Natural killer cell treated with Interleukin-12 subunit alpha and Interleukin-12 subunit beta and Interleukin-15 and Interleukin-18, amount 100 ng/mL, for 72 hours (primary cell): ENCODE data around the gene GAB2. TPM values are rescaled to one million over a fixed set of nuclear protein-coding genes. Genes with fewer than 3 reads are reported as not detected.
"Not testable (repeated sequence)": the region's sequence is repeated elsewhere in the genome, so short reads cannot be mapped to it uniquely, and the experiment has no call there.

Experiments
- ATAC-seq, 2 donors: fragments of 150-1000 bp; cut with Tn5 transposase in 1 of 2; sonication (Bioruptor Pico), chemical (Tn5 transposase) in 1 of 2; 2 replicates each; pipeline ENCODE4 v1.10.0; 2021
- DNase-seq: peaks from one replicate; pipeline ENCODE4 v3.0.0; 2022; ENCODE audit warnings: low spot score
- H3K27ac Mint-ChIP-seq, 2 donors: 1 replicate in 1 of 2; 2 replicates in 1 of 2; pipeline ENCODE4 v1.8.0; 2022; ENCODE audit warnings: mixed read lengths in 2 of 2, mild to moderate bottlenecking in 1 of 2, moderate library complexity in 1 of 2
- H3K27me3 Mint-ChIP-seq, 2 donors: 1 replicate in 1 of 2; 2 replicates in 1 of 2; pipeline ENCODE4 v1.8.0; 2022; ENCODE audit warnings: mixed read lengths in 2 of 2
- H3K36me3 Mint-ChIP-seq: one replicate; pipeline ENCODE4 v1.8.0; 2022; ENCODE audit warnings: mixed read lengths
- H3K4me1 Mint-ChIP-seq, 2 donors: 1 replicate in 1 of 2; 2 replicates in 1 of 2; pipeline ENCODE4 v1.8.0; 2022; ENCODE audit warnings: low read depth in 2 of 2, mixed read lengths in 2 of 2, mild to moderate bottlenecking in 1 of 2
- H3K4me3 Mint-ChIP-seq: one replicate; pipeline ENCODE4 v1.8.0; 2022; ENCODE audit warnings: mixed read lengths
- H3K9me3 Mint-ChIP-seq: 2 replicates; pipeline ENCODE4 v1.8.0; 2022; ENCODE audit warnings: mixed read lengths
- total RNA-seq, 2 donors: library from RNA; stranded (reverse); gene quantifications; one replicate each; pipeline ENCODE4 v1.2.3, GENCODE V29; 2022

The GAB2 gene, protein sequence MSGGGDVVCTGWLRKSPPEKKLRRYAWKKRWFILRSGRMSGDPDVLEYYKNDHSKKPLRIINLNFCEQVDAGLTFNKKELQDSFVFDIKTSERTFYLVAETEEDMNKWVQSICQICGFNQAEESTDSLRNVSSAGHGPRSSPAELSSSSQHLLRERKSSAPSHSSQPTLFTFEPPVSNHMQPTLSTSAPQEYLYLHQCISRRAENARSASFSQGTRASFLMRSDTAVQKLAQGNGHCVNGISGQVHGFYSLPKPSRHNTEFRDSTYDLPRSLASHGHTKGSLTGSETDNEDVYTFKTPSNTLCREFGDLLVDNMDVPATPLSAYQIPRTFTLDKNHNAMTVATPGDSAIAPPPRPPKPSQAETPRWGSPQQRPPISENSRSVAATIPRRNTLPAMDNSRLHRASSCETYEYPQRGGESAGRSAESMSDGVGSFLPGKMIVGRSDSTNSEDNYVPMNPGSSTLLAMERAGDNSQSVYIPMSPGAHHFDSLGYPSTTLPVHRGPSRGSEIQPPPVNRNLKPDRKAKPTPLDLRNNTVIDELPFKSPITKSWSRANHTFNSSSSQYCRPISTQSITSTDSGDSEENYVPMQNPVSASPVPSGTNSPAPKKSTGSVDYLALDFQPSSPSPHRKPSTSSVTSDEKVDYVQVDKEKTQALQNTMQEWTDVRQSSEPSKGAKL
- total RNA-seq, result 1 to 10 TPM; 1.9 to 8.7 TPM

DNA sequence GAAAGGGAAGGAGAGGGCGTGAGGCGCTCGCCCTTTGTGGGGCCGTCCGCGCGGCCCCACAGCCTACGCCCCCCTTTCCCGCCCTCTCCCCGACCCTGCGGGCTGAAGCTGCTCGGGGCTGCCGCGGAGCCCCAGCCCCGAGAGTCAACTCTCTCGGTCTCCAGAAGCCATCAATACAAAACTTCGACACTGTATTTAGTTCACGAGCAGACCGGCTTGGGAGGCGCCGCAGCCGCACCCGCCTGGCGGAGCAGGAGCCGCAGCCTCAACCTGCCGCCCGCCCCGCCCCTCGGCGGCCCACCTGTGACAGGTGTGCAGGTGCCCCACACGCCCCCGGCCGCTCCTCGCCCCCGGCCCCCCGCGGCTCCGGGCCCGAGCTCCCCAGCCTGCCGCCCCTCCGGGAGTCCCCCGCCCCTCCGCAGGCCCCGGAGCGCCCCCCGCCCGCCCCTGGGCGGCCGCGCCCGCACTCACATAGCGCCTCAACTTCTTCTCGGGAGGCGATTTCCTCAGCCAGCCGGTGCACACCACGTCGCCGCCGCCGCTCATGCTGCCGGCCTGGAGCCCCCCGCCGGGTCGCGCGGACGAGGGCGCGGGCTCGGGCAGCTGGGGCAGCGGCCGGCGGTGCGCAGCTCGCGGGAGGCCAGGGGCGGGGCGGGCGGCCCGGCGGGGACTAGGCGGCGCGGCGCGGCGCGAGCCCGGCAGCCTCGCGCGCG, at the start of gene GAB2:
GAB2 (minus strand) TSS at position 646 of the 713 bp plus-strand sequence; CDS start at position 546, 100 bp downstream.
- Mint-ChIP-seq H3K4me1 (peaks cover 22 to 23% of the 10 kb centered on the region in 2 donors), H3K27ac (peak within 1 kb of the TSS; percentile 69 to 71), H3K9me3 (no peaks in the 10 kb centered on the region), H3K27me3 (peaks cover 27 to 34% of the 10 kb centered on the region in 2 donors), H3K4me3 (peak within 1 kb of the TSS; percentile 93), H3K36me3 (no peaks in the 10 kb centered on the region)
- DNase-seq, result no peak
- no peak for ATAC-seq

DNA sequence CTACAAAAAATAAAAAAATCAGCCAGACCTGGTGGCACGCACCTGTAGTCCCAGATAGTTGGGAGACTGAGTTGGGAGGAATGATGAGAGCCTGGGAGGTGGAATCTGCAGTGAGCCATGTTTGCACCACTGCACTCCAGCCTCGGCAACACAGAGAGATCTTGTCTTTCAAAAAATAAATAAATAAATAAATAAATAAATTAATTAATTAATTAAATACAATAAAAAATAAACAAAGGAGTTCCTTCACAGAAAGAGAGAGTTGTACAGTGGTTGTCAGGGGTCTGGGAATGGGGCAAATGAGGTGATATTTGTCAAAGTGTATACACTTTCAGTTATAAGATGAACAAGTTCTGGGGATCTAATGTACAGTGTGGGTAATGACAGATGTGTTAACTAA, 49.8 kb upstream of the GAB2 start:
- ATAC-seq (no peak), DNase-seq (no peak)
- H3K4me3 Mint-ChIP-seq, result no peak overlapping the region
- H3K4me1 Mint-ChIP-seq, result peaks cover 10 to 14% of the 10 kb centered on the region in 2 donors
- H3K9me3 Mint-ChIP-seq, result no peaks in the 10 kb centered on the region
- H3K27ac Mint-ChIP-seq, result no peak overlapping the region
- H3K36me3 Mint-ChIP-seq, result peaks cover 6% of the 10 kb centered on the region
- no peaks in the 10 kb centered on the region for H3K27me3 Mint-ChIP-seq

DNA sequence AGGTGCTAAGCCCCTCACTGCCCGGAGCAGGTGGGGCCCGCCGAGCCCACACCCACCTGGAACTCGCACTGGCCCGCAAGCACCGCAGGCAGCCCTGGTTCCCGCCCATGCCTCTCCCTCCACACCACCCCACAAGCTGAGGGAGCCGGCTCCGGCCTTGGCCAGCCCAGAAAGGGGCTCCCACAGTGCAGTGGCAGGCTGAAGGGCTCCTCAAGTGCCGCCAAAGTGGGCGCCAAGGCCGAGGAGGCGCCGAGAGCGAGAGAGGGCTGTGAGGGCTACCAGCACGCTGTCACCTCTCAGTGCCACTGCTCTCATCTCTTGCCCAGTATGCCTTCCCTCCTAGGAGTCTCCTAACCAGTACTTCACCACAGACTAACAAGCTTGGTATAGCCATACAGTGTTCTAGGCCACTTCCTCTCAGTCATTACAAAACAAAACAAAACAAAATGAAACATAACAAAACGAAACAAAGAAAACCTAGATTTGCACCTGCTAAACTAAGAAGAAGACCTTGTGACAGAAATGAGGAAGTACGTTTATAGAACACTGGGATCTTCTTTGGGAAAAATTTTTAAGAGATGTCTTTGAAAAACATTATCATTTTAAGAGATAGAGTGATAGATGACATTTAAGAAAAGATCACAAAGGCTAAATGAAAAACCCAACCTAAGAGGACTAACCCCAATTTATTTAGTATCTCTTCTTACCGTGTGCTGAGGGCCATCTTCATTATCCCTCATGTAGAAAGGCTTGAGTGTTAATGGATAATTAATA, 47.7 kb upstream of the GAB2 start:
- Mint-ChIP-seq H3K4me1 (peaks cover 13 to 14% of the 10 kb centered on the region in 2 donors), H3K36me3 (peaks cover 1% of the 10 kb centered on the region), H3K27ac (peak overlapping the region; percentile 75 to 78), H3K9me3 (no peaks in the 10 kb centered on the region), H3K4me3 (peak overlapping the region; percentile 60), H3K27me3 (no peaks in the 10 kb centered on the region)
- peak; percentile 99 to 100 for ATAC-seq
- DNase-seq, result peak; percentile 63

DNA sequence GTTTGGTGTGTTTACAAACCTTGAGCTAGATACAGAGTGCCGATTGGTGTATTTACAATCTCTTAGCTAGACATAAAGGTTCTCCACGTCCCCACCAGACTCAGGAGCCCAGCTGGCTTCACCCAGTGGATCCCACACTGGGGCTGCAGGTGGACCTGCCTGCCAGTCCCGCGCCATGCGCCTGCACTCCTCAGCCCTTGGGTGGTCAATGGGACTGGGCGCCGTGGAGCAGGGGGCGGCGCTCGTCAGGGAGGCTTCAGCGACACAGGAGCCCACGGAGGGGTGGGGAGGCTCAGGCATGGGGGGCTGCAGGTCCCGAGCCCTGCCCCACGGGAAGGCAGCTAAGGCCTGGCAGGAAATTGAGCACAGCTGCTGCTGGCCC, 47.2 kb upstream of the GAB2 start:
- not testable (repeated sequence) for ATAC-seq, H3K36me3 Mint-ChIP-seq, H3K27me3 Mint-ChIP-seq, H3K9me3 Mint-ChIP-seq, H3K4me3 Mint-ChIP-seq, DNase-seq
- peak overlapping the region in 1 of 2 donors; percentile 75 for H3K27ac Mint-ChIP-seq
- H3K4me1 Mint-ChIP-seq, result peaks cover 14 to 16% of the 10 kb centered on the region in 2 donors

DNA sequence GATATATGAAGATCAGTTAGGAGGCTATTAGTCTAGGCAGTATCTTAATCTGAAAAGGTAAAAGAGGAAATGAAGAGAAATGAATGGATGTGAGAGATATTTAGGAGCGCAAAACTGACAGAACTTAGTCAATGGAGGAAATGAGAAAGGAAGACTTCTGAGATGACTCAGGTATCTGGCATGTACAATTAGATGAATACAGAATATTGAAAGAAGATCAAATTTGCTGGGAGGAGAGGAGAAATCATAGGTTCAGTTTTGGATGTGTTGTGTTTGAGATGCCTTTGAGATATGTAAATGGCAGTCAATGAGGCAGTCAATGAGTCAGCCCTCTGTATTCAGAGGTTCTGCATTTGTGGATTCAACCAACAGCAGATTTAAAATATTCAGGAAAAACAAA, 42.9 kb upstream of the GAB2 start:
- peaks cover 11% of the 10 kb centered on the region for H3K36me3 Mint-ChIP-seq
- ATAC-seq, result no peak
- DNase-seq, result no peak
- peaks cover 9% of the 10 kb centered on the region in 2 donors for H3K4me1 Mint-ChIP-seq
- H3K27me3 Mint-ChIP-seq, result no peaks in the 10 kb centered on the region
- no peaks in the 10 kb centered on the region for H3K9me3 Mint-ChIP-seq
- H3K4me3 Mint-ChIP-seq, result no peak overlapping the region
- no peak overlapping the region for H3K27ac Mint-ChIP-seq

DNA sequence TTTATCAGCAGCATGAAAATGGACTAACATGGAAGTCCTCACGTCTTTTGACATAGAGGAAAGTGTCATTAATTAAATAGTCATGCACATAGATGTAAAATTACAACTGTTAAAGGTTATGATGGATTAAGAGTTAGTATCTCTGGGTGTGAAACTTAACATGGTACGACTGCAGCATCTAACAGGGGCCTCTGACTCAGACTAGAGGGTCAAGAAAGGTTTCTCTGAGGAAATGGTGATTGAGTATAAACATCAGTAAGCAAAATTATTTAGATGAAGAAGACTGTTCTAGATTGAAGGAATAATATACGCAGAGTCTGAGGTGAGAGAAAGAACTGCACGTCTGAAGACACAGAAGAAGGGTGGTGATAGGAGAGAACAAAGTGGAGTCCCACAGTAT, 42.1 kb upstream of the GAB2 start:
- Mint-ChIP-seq H3K36me3 (peaks cover 11% of the 10 kb centered on the region), H3K27ac (no peak overlapping the region), H3K4me1 (peaks cover 6% of the 10 kb centered on the region in 2 donors)

DNA sequence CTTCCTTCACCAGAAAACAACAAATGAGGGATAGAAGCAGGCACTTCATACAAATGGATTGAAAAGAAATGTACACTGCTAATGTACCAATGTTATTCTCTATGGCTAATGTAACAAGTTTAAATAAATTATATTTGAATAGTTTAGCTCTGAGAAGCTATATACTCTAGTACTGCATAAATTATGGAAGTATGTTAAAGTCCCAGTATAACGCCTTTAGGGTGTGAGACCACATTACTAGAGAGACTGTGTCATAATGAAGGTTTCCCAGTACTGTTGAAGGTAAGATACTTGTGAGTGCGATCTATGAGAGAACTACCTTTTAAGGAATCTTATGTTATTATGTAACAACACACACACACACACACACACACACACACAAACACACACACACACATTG, 39.8 kb upstream of the GAB2 start:
- H3K27me3 Mint-ChIP-seq, result no peaks in the 10 kb centered on the region
- no peak overlapping the region for H3K4me3 Mint-ChIP-seq
- H3K4me1 Mint-ChIP-seq, result peaks cover 10 to 17% of the 10 kb centered on the region in 2 donors
- peaks cover 11% of the 10 kb centered on the region for H3K36me3 Mint-ChIP-seq
- no peaks in the 10 kb centered on the region for H3K9me3 Mint-ChIP-seq
- ATAC-seq (no peak), DNase-seq (no peak)
- no peak overlapping the region for H3K27ac Mint-ChIP-seq

More for the DNA sequence above, 42.1 kb upstream of the GAB2 start:
- DNase-seq, result no peak
- Mint-ChIP-seq H3K27me3 (no peaks in the 10 kb centered on the region), H3K4me3 (no peak overlapping the region), H3K9me3 (no peaks in the 10 kb centered on the region)
- ATAC-seq, result no peak

DNA sequence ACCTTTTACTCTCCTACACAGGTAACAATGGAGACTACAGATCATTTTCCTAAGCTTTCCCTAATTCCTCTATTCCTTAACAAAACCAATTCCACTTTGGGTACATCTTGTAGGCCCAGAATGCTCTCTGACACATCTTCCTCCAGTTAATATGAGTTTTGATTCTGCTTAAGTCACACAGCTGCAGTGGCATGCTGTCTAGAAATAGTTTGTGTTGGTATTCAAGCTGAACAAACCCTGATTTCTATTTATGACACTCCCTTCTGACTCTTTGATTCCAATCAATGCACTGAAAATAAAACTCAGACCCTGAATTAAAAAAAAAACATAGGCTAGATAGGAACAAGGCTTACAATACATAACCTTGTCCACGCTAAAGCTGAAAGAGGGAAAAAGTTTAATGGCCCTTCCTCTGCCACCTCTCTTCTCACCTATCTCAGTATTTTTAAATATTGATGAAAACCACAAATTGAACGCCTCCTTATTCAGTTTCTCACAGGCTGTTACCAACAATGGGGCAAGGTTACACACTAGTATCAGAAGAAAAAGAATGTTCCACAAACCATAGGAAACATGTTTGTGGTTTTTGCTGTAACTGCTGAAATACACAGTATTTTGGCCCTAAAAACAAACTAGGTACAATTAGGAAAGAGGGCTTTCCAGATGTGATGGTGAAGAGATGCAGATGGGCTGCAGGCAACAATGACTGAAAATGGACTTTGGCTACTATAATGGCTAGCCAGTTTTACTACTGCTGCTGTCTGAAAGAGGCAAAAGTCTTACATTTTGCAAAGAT, 35.7 kb upstream of the GAB2 start:
- Mint-ChIP-seq H3K9me3 (no peaks in the 10 kb centered on the region), H3K27me3 (no peaks in the 10 kb centered on the region), H3K36me3 (no peaks in the 10 kb centered on the region), H3K4me1 (peaks cover 10 to 12% of the 10 kb centered on the region in 2 donors), H3K27ac (peak overlapping the region in 1 of 2 donors; percentile 29), H3K4me3 (no peak overlapping the region)
- ATAC-seq, result no peak
- no peak for DNase-seq

DNA sequence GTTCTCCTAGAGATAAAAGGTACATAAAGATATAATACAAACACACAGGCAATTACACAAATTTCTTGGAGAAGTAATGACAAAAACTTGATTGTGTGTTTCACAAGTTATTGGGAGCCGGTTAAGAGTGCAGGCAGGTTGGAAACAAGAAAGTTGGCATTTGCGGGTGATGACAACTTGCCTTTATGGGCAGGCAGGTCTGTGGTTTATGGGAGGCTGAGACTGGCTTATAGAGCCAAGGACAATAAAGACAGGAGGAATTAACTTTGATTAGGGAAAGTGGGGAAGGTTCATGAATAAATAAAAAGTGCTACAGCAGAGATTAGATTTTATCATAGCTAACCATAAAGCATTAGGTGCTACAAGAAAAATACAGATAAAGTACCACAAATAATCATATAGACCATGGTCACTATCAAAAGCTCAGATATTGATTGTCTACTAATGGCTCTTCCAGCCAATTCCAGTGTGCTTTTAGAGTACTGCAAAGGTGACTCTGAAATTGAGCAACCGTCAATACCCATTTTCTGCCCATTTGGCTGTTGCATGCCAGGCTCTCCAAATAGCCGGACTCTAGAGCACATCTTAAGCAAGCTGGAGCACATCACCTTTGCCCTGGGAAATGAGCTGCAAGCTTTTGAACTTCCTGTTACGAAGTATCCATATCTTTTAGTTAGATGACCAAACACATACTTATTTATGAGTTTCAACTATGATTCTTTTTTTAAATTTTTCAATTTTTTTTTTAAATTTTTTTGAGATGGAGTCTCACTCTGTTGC, 33.9 kb upstream of the GAB2 start:
- Mint-ChIP-seq H3K9me3 (no peaks in the 10 kb centered on the region), H3K27ac (peak overlapping the region; percentile 4 to 27), H3K27me3 (no peaks in the 10 kb centered on the region), H3K36me3 (no peaks in the 10 kb centered on the region), H3K4me3 (no peak overlapping the region), H3K4me1 (peaks cover 10 to 12% of the 10 kb centered on the region in 2 donors)
- ATAC-seq (no peak), DNase-seq (no peak)

DNA sequence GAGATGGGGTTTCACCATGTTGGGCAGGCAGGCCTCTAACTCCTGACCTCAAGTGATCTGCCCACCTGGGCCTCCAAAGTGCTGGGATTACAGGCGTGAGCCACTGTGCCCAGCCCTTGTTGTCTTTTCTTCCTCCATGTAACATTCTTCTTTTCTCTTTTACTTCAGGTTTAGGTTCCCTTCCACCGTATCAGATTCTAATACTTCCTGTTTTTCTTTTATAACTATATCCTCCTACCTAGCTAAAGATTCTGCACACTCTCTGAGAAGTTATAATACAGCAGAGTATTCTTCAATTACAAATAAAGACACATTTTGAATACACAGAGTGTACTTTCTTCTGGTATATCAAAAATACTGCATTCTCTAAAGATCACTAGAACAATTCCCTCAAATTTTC, 33.2 kb upstream of the GAB2 start:
- Mint-ChIP-seq H3K4me3 (no peak overlapping the region), H3K27me3 (no peaks in the 10 kb centered on the region), H3K36me3 (no peaks in the 10 kb centered on the region), H3K4me1 (peaks cover 10 to 12% of the 10 kb centered on the region in 2 donors), H3K27ac (peak overlapping the region; percentile 4 to 27), H3K9me3 (no peaks in the 10 kb centered on the region)
- no peak for ATAC-seq
- no peak for DNase-seq

DNA sequence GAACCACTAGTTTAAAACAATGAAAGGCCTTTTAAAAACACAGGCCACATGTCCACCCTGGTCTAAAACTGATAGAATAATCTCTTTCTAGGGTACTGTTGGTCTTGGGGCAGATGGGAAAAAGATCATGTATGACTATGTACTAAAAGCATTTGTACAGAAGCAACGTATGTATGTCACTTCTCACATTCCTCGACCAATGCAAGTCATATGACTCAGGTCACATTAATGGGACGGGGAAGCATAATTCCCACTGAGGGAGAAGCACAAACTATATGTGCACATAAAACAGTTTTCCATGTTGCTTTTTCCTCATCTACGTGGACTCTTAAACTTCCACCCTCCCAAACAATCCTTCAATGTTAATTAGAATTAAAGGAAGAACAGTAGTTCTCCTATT, 32.2 kb upstream of the GAB2 start:
- H3K27ac Mint-ChIP-seq, result no peak overlapping the region
- DNase-seq, result no peak
- no peaks in the 10 kb centered on the region for H3K27me3 Mint-ChIP-seq
- no peaks in the 10 kb centered on the region for H3K9me3 Mint-ChIP-seq
- ATAC-seq, result no peak
- H3K4me3 Mint-ChIP-seq, result no peak overlapping the region
- peaks cover 10 to 12% of the 10 kb centered on the region in 2 donors for H3K4me1 Mint-ChIP-seq
- H3K36me3 Mint-ChIP-seq, result no peaks in the 10 kb centered on the region

DNA sequence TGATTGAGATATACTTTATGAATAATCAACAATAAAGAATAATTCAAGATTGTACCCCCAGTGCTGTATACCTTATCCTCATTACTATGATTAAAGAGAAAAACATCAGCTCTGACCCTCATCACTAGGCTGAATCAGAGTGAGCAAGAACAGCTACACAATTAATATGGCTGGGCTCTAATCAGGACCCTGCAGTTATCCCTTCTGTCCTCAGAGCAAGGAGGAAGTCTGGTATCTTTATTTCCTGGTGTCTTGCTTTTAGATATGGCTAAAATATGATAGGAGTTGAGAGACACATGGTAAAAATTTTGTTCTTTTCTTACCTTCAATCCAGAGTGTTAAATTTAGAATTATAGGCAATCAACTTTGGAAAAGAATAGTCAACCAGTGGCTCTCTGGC, 28.6 kb upstream of the GAB2 start:
- Mint-ChIP-seq H3K27me3 (no peaks in the 10 kb centered on the region), H3K27ac (no peak overlapping the region), H3K4me3 (no peak overlapping the region), H3K9me3 (no peaks in the 10 kb centered on the region), H3K36me3 (no peaks in the 10 kb centered on the region), H3K4me1 (no peaks in the 10 kb centered on the region)
- no peak for DNase-seq
- ATAC-seq, result no peak
